ENCODE measurements around the gene CSNK2B.

CSNK2B gene

DNA sequence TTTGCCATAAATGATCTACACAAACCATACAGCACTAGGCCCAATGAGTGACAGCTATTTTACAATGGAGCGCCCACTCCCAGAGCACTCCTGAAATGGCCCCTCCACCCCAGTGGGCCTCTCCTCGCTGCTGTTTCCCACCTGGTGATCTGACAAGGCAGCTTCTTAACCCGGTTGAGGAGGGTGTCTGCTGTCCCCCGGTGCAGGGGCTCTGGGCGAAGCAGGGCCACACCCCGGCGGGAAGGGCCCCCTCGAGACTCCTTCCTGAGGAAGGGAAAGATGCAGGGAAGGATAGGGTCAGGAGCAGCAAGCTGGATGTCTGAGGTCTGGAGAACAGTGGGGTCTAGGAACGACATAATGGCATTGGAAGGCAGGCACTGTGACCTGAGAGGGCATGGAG, 27.0 kb downstream of the CSNK2B start:
- no peak overlapping the region for H3K27ac ChIP-seq
- TF ChIP-seq, protein P1, sequence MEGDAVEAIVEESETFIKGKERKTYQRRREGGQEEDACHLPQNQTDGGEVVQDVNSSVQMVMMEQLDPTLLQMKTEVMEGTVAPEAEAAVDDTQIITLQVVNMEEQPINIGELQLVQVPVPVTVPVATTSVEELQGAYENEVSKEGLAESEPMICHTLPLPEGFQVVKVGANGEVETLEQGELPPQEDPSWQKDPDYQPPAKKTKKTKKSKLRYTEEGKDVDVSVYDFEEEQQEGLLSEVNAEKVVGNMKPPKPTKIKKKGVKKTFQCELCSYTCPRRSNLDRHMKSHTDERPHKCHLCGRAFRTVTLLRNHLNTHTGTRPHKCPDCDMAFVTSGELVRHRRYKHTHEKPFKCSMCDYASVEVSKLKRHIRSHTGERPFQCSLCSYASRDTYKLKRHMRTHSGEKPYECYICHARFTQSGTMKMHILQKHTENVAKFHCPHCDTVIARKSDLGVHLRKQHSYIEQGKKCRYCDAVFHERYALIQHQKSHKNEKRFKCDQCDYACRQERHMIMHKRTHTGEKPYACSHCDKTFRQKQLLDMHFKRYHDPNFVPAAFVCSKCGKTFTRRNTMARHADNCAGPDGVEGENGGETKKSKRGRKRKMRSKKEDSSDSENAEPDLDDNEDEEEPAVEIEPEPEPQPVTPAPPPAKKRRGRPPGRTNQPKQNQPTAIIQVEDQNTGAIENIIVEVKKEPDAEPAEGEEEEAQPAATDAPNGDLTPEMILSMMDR (conservative IDR thresholded peaks at IDR 0.05) = no peak

DNA sequence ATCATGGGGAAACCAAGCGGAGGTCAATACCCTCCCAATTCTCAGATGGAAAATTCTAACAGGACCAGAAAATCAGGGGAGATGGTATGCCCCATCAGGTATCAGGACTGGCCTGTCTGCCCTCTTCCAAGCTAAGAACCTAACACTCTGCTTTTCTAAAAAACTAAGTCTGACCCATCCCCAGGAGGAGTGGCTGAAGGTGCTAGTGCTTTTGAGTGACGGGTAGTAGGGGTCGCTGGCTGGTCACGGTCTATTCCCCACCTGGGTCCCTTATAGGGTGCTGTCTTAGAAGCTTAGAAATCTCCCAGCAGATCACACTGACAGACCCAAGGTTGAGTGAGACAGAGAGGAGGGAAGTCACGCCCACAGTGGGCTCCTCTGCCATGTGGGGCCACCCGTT, 27.7 kb downstream of the CSNK2B start:
- TF ChIP-seq ZFX (IDR thresholded peaks at IDR 0.05) = no peak
- TF ChIP-seq, protein P1 (conservative IDR thresholded peaks at IDR 0.05) = no peak
- H3K27ac ChIP-seq = no peak overlapping the region

DNA sequence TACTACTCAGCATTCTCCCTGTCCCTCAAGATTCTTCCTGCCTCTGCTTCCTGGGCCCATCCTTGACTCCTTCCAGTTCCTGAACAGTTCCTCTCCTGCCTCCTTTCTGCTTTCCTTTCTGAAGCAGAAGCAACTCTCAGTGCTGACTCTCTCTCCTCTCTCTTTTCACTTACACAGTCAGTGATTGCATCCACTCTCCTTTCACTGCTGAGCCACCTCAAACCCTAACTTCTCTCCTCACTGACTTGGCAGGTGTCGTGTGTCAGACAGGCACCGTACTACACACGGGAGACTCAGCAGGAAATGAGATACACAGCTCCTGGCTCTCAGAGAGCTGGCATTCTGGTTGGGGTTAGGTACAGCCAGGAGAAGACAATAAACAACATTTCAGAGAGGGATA, 31.7 kb downstream of the CSNK2B start:
- TF ChIP-seq, protein P1 (conservative IDR thresholded peaks at IDR 0.05) = no peak
- no peak for TF ChIP-seq ZFX (IDR thresholded peaks at IDR 0.05)
- H3K27ac ChIP-seq = no peak overlapping the region

DNA sequence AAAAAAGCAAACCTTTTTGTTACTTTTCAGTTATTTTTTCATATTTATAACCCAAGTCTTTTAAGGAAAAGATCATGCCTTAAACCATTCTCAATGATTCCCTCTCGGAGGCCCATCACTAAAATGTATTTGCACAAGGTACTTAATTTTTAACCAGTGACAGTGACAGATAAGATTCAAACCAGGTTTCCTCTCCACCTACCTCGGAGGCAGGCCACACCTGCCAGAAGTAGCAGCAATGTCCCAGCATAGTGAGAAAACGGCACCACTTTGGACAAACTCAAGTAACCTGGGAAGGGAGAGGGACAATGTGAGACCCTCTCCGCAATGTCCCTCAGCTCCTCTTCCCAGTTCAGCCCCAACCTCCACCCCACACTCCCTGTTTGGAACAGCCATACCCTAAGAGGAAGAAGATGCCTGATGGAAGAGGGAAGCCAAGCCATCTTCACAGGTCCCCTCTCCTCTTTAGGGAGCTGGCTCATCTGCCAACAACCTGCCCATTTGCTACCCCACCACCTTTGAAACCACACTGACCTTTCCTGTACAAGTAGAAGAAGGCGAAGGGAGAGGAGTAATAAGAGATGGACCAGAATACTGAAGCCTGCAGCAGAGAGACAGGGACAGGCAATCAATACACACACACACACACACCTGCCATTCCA, 35.0 kb downstream of the CSNK2B start:
- H3K27ac ChIP-seq = no peak overlapping the region
- no peak for TF ChIP-seq ZFX (IDR thresholded peaks at IDR 0.05)
- TF ChIP-seq, protein P1 (conservative IDR thresholded peaks at IDR 0.05) = no peak

DNA sequence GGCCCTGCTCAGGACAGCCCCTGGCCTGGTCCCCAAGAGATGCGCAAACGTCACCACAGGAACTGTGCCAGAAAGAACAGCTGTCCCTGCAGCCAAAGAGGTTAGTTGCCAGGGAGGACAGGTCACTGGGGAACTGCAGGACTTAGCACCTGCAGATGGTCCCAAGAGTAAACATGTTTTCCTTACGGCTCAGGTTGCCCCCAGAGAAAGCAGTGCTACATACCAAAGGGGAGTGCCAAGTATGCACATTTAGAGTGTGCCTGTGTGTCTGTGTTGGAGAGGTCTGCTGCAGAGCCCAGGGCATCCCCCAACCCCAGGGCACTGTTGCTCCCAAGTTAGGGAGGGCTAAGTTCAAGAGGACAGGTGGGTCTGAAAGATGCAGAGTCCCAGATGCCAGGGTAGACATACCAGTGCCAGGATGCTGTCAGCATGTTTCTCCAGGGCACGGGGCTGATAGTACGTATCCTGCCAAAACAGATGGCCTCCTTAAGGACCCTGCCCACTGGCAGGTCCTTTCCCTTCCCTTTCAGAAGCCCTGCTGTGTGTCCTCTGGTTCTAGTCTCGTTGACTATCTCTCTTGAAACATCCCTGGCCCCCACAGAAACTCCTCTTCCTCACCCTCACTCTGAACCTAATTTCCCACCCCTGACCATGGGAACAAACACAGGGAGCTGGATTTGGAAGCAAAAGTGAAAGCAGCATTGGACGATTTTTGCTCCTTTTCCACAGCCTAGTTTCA, 36.0 kb downstream of the CSNK2B start:
- H3K27ac ChIP-seq = peak overlapping the region; percentile 75
- TF ChIP-seq ZFX (IDR thresholded peaks at IDR 0.05) = no peak
- TF ChIP-seq, protein P1 (conservative IDR thresholded peaks at IDR 0.05) = no peak

DNA sequence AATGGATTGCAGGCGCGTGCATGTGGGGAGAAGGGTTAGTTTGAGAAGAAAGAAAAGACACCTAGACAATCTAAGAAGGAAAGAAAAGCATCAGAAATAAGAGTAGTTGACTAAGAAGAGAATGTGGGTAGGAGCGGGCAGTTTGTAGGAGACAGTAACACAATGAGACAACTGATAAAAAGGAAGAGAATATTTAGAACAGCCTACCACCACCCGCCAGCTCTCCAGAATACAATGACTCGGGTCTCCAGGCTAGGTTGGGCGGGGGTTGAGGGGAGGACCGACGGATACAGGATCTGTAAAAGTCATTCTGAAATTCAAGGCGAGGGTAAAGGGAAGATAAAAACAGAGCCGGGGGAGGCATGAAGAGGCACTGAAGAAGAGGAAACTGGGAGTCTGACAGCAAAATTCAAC, 36.5 kb downstream of the CSNK2B start:
- no peak for TF ChIP-seq ZFX (IDR thresholded peaks at IDR 0.05)
- TF ChIP-seq, protein P1 (conservative IDR thresholded peaks at IDR 0.05) = no peak
- peak overlapping the region; percentile 75 for H3K27ac ChIP-seq
